ENCODE measurements around the gene USP48. TPM values are rescaled to one million over a fixed set of nuclear protein-coding genes. Genes with fewer than 3 reads are reported as not detected.

USP48 gene
- total and polyA plus RNA-seq, 2 of the 13 experiments (the other 11 are each of a cell fraction or from before 2014, with no cell fraction given), result 30.4 to 30.7 TPM

DNA sequence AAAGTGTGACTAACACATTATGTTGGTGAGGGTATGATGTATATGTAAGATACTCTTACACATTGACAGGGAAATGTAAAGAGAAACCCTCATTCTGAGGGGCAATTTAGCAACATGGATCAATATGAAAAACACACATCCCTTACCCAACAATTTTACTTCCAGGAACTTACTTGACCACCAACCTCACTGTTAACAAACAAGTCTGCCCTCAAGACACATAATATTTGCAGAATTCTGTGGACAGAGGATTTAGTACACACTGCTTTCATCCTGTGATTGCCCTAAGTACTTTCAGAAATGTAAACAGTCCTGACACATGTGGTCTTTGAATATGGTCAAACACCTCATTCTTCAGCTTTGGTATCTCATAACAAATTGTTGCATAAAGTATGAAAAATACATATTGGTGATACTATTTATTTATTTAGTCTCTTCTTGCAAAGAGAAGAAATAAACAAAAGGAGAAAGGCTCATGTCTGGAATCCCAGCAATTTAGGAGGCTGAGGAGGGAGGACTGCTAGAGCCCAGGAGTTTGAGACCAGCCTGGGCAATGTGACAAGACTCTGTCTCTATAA lies 6.9 kb downstream of the USP48 start (continued):
- TF ChIP-seq LRRFIP1 (CRISPR knock-in tag; conservative IDR thresholded peaks at IDR 0.05) (no peak), ZNF264 (CRISPR knock-in tag; IDR thresholded peaks at IDR 0.05) (0 out of 2 replicates have a peak, but pooled peaks have one; percentile 36), HMG20A (CRISPR knock-in tag; IDR thresholded peaks at IDR 0.05; ENCODE audit: borderline replicate concordance) (peak; percentile 99), ZNF570 (CRISPR knock-in tag; IDR thresholded peaks at IDR 0.05; ENCODE audit: borderline replicate concordance) (no peak), ZNF274 (CRISPR knock-in tag; IDR thresholded peaks at IDR 0.05) (no peak), SP140L (CRISPR knock-in tag; IDR thresholded peaks at IDR 0.05; ENCODE audit: borderline replicate concordance) (no peak), CAMTA2 (CRISPR knock-in tag; IDR thresholded peaks at IDR 0.05; ENCODE audit: borderline replicate concordance) (no peak), ZBTB25 (CRISPR knock-in tag; IDR thresholded peaks at IDR 0.05) (peak; percentile 87; the same call in 1 of the 2 replicates), ZBTB38 (CRISPR knock-in tag; IDR thresholded peaks at IDR 0.05) (no peak), ZNF737 (CRISPR knock-in tag; IDR thresholded peaks at IDR 0.05; ENCODE audit: borderline replicate concordance) (no peak), NAIF1 (CRISPR knock-in tag; IDR thresholded peaks at IDR 0.05; ENCODE audit: borderline replicate concordance) (no peak), GABPB1 (CRISPR knock-in tag; IDR thresholded peaks at IDR 0.05) (no peak), SRY (CRISPR knock-in tag; IDR thresholded peaks at IDR 0.05) (no peak)
- TF ChIP-seq, protein P1, sequence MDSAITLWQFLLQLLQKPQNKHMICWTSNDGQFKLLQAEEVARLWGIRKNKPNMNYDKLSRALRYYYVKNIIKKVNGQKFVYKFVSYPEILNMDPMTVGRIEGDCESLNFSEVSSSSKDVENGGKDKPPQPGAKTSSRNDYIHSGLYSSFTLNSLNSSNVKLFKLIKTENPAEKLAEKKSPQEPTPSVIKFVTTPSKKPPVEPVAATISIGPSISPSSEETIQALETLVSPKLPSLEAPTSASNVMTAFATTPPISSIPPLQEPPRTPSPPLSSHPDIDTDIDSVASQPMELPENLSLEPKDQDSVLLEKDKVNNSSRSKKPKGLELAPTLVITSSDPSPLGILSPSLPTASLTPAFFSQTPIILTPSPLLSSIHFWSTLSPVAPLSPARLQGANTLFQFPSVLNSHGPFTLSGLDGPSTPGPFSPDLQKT (CRISPR knock-in tag; IDR thresholded peaks at IDR 0.05; ENCODE audit: borderline replicate concordance), result no peak
- TF ChIP-seq, protein P2, sequence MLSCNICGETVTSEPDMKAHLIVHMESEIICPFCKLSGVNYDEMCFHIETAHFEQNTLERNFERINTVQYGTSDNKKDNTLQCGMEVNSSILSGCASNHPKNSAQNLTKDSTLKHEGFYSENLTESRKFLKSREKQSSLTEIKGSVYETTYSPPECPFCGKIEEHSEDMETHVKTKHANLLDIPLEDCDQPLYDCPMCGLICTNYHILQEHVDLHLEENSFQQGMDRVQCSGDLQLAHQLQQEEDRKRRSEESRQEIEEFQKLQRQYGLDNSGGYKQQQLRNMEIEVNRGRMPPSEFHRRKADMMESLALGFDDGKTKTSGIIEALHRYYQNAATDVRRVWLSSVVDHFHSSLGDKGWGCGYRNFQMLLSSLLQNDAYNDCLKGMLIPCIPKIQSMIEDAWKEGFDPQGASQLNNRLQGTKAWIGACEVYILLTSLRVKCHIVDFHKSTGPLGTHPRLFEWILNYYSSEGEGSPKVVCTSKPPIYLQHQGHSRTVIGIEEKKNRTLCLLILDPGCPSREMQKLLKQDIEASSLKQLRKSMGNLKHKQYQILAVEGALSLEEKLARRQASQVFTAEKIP (CRISPR knock-in tag; IDR thresholded peaks at IDR 0.05; ENCODE audit: borderline replicate concordance), result no peak
- TF ChIP-seq, protein P3, sequence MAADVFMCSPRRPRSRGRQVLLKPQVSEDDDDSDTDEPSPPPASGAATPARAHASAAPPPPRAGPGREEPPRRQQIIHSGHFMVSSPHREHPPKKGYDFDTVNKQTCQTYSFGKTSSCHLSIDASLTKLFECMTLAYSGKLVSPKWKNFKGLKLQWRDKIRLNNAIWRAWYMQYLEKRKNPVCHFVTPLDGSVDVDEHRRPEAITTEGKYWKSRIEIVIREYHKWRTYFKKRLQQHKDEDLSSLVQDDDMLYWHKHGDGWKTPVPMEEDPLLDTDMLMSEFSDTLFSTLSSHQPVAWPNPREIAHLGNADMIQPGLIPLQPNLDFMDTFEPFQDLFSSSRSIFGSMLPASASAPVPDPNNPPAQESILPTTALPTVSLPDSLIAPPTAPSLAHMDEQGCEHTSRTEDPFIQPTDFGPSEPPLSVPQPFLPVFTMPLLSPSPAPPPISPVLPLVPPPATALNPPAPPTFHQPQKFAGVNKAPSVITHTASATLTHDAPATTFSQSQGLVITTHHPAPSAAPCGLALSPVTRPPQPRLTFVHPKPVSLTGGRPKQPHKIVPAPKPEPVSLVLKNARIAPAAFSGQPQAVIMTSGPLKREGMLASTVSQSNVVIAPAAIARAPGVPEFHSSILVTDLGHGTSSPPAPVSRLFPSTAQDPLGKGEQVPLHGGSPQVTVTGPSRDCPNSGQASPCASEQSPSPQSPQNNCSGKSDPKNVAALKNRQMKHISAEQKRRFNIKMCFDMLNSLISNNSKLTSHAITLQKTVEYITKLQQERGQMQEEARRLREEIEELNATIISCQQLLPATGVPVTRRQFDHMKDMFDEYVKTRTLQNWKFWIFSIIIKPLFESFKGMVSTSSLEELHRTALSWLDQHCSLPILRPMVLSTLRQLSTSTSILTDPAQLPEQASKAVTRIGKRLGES (CRISPR knock-in tag; IDR thresholded peaks at IDR 0.05; ENCODE audit: borderline replicate concordance), result no peak
- TF ChIP-seq, protein P4, sequence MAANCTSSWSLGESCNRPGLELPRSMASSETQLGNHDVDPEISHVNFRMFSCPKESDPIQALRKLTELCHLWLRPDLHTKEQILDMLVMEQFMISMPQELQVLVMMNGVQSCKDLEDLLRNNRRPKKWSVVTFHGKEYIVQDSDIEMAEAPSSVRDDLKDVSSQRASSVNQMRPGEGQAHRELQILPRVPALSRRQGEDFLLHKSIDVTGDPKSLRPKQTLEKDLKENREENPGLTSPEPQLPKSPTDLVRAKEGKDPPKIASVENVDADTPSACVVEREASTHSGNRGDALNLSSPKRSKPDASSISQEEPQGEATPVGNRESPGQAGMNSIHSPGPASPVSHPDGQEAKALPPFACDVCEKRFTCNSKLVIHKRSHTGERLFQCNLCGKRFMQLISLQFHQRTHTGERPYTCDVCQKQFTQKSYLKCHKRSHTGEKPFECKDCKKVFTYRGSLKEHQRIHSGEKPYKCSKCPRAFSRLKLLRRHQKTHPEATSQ (CRISPR knock-in tag; IDR thresholded peaks at IDR 0.05; ENCODE audit: borderline replicate concordance), result no peak
